ENCODE results near the gene ITGA5. TPM values are rescaled to one million over a fixed set of nuclear protein-coding genes. Genes with fewer than 3 reads are reported as not detected.

The ITGA5 gene
- total and polyA plus RNA-seq, 2 of the 13 experiments (the other 11 are each of a cell fraction or from before 2014, with no cell fraction given), result 0.20 to 0.40 TPM

DNA sequence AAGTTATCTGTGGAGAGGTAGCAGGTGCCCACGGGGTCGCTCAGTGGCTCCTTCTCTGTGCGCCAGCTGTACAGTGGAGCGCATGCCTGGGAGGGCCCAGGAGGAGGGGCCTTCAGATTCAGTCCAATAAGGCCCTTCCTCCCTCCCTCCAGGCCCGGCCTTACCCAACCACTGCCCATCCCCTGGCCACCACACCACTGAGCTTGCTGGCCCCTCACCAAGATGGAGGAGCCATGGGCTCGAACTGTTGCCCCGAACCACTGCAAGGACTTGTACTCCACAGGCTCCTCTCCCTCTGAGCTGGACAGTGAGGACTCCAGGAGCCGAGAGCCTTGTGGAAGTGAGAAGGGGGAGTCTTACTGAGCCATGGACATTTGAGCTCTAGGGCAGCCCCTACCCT is 9.8 kb downstream of the ITGA5 start:
- no peak overlapping the region for H3K4me2 ChIP-seq (ENCODE audit: low read depth, low read length)
- intact Hi-C loops (cut with micrococcal nuclease; ENCODE audit: unreplicated experiment) (no loop called here), in situ Hi-C loops (cut with HindIII; ENCODE audit: extremely low pct_ligation_motif_present, low pct_unique_long_range_greater_than_20kb) (no loop called here)
- H3K9me3 ChIP-seq (ENCODE audit: low read length), result no peaks in the 10 kb centered on the region
- no peaks in the 10 kb centered on the region for H3K36me3 ChIP-seq (replicated peaks in 1 of 2; ENCODE audit: control insufficient read depth in 1 of 2, insufficient read depth in 2 of 2, low read length in 2 of 2)
- ATAC-seq (no peak), DNase-seq (ENCODE audit: low spot score) (no peak), FAIRE-seq (no peak)
- ChIA-PET POLR2A (no interaction called here), CTCF (ENCODE audit: low intra/inter-chr PET ratio, low total read pairs) (no interaction called here)
- H3K79me2 ChIP-seq (ENCODE audit: insufficient read depth, low read length), result no peaks in the 10 kb centered on the region
- no peak overlapping the region for H3K4me3 ChIP-seq (replicated peaks in 1 of 3; ENCODE audit: insufficient read depth in 1 of 3, low read depth in 2 of 3, low read length in 3 of 3)
- no TSS peak for BruUV-seq (replicated peaks)
- H2AFZ ChIP-seq (ENCODE audit: low read length), result no peak overlapping the region
- no peak overlapping the region for H3K27ac ChIP-seq (ENCODE audit: extremely low read length, insufficient read depth, low read length)
- TF ChIP-seq BRD4 (CRISPR knock-in tag; IDR thresholded peaks at IDR 0.05) (no peak), RFX1 (IDR thresholded peaks at IDR 0.05) (no peak), ATF7 (IDR thresholded peaks at IDR 0.05) (no peak), ATF7 (CRISPR knock-in tag; IDR thresholded peaks at IDR 0.05) (no peak), SALL1 (CRISPR knock-in tag; IDR thresholded peaks at IDR 0.05) (no peak), ZNF589 (CRISPR knock-in tag; conservative IDR thresholded peaks at IDR 0.05) (no peak), ZNF354B (CRISPR knock-in tag; IDR thresholded peaks at IDR 0.05) (no peak)
- TF ChIP-seq, protein P1, sequence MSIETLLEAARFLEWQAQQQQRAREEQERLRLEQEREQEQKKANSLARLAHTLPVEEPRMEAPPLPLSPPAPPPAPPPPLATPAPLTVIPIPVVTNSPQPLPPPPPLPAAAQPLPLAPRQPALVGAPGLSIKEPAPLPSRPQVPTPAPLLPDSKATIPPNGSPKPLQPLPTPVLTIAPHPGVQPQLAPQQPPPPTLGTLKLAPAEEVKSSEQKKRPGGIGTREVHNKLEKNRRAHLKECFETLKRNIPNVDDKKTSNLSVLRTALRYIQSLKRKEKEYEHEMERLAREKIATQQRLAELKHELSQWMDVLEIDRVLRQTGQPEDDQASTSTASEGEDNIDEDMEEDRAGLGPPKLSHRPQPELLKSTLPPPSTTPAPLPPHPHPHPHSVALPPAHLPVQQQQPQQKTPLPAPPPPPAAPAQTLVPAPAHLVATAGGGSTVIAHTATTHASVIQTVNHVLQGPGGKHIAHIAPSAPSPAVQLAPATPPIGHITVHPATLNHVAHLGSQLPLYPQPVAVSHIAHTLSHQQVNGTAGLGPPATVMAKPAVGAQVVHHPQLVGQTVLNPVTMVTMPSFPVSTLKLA (IDR thresholded peaks at IDR 0.05), result no peak
- peaks cover 3 to 9% of the 10 kb centered on the region in 2 experiments; a peak in 2 of 5 replicates for H3K27me3 ChIP-seq (ENCODE audit: control insufficient read depth in 1 of 2, insufficient read depth in 2 of 2, low read length in 2 of 2)
- no peaks in the 10 kb centered on the region for H3K4me1 ChIP-seq (ENCODE audit: insufficient read depth, low read length)
- H4K20me1 ChIP-seq (ENCODE audit: insufficient read depth, low read length), result no peaks in the 10 kb centered on the region
- WGBS (ENCODE audit: low lambda C conversion rate), result 30% methylated on average over 2 of the region's 8 CpGs
- H3K9ac ChIP-seq (ENCODE audit: insufficient read depth, low read depth, low read length), result no peak overlapping the region

DNA sequence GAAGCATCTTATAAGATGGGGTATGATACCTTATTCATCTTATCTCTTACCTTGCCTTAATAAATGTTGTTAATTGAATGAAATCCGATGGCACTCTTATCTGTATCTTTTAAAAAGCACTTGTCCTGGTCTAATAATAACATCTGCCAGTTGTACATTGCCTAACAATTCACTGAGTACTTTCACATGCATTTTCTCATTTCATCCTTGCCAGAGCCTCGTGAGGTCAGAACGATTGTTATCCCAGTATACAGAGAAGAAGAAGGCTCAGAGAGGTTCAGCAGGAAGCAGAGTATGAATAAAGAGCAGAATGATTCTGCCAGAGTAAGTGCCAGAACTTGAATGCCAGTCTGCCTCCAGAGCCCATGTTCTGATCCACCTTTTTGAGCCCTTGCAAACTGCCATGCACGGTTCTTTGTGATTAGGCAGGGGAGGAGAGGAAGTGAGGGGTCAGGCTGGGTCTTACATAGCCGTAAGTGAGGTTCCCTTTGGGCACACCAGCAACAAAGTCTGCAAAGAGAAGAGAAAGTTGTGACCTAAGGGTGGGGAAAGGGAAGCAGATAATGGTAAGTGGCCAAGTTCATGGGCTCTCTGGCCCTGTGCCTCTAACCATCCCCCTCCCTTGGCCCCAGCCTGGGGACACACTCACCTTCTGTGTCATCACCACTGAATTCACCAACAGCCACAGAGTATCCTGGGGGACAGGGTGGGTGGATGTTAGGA is 11.7 kb downstream of the ITGA5 start:
- ChIA-PET POLR2A (no interaction called here), CTCF (ENCODE audit: low intra/inter-chr PET ratio, low total read pairs) (no interaction called here)
- H3K9me3 ChIP-seq (ENCODE audit: low read length), result no peaks in the 10 kb centered on the region
- in situ Hi-C loops (cut with HindIII; ENCODE audit: extremely low pct_ligation_motif_present, low pct_unique_long_range_greater_than_20kb), result no loop called here
- DNase-seq (ENCODE audit: low spot score) (no peak), FAIRE-seq (no peak), ATAC-seq (no peak)
- H3K36me3 ChIP-seq (replicated peaks in 1 of 2; ENCODE audit: control insufficient read depth in 1 of 2, insufficient read depth in 2 of 2, low read length in 2 of 2), result no peaks in the 10 kb centered on the region
- peaks cover 0 to 3% of the 10 kb centered on the region in 2 experiments; a peak in 2 of 5 replicates for H3K27me3 ChIP-seq (ENCODE audit: control insufficient read depth in 1 of 2, insufficient read depth in 2 of 2, low read length in 2 of 2)
- H3K4me1 ChIP-seq (ENCODE audit: insufficient read depth, low read length), result no peaks in the 10 kb centered on the region
- no peak overlapping the region for H3K4me3 ChIP-seq (replicated peaks in 1 of 3; ENCODE audit: insufficient read depth in 1 of 3, low read depth in 2 of 3, low read length in 3 of 3)
- TF ChIP-seq, protein P2, sequence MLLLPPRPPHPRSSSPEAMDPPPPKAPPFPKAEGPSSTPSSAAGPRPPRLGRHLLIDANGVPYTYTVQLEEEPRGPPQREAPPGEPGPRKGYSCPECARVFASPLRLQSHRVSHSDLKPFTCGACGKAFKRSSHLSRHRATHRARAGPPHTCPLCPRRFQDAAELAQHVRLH (CRISPR knock-in tag; IDR thresholded peaks at IDR 0.05; ENCODE audit: borderline replicate concordance, low read depth), result no peak
- TF ChIP-seq KDM5B (CRISPR knock-in tag; IDR thresholded peaks at IDR 0.05; ENCODE audit: borderline replicate concordance) (no peak), HOXD1 (CRISPR knock-in tag; IDR thresholded peaks at IDR 0.05) (no peak), ZNF776 (CRISPR knock-in tag; IDR thresholded peaks at IDR 0.05) (no peak), ZSCAN20 (CRISPR knock-in tag; IDR thresholded peaks at IDR 0.05; ENCODE audit: borderline replicate concordance) (no peak)
- TF ChIP-seq, protein P3, sequence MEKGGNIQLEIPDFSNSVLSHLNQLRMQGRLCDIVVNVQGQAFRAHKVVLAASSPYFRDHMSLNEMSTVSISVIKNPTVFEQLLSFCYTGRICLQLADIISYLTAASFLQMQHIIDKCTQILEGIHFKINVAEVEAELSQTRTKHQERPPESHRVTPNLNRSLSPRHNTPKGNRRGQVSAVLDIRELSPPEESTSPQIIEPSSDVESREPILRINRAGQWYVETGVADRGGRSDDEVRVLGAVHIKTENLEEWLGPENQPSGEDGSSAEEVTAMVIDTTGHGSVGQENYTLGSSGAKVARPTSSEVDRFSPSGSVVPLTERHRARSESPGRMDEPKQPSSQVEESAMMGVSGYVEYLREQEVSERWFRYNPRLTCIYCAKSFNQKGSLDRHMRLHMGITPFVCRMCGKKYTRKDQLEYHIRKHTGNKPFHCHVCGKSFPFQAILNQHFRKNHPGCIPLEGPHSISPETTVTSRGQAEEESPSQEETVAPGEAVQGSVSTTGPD (CRISPR knock-in tag; IDR thresholded peaks at IDR 0.05), result no peak
- no peak overlapping the region for H3K9ac ChIP-seq (ENCODE audit: insufficient read depth, low read depth, low read length)
- H3K27ac ChIP-seq (ENCODE audit: extremely low read length, insufficient read depth, low read length), result no peak overlapping the region
- no peaks in the 10 kb centered on the region for H4K20me1 ChIP-seq (ENCODE audit: insufficient read depth, low read length)
- no peaks in the 10 kb centered on the region for H3K79me2 ChIP-seq (ENCODE audit: insufficient read depth, low read length)
- no TSS peak for BruUV-seq (replicated peaks)
- no peak overlapping the region for H3K4me2 ChIP-seq (ENCODE audit: low read depth, low read length)
- WGBS (ENCODE audit: low lambda C conversion rate), result under 1% methylated on average over 5 of the region's 5 CpGs
- no peak overlapping the region for H2AFZ ChIP-seq (ENCODE audit: low read length)
- intact Hi-C loops (cut with micrococcal nuclease; ENCODE audit: unreplicated experiment), result no loop called here
